Measurements from ENCODE around the gene AFG1L.

- TF ChIP-seq CTCF (IDR thresholded peaks at IDR 0.05; ENCODE audit: low read depth, low read length, missing input control) (no peak), YY1 (IDR thresholded peaks at IDR 0.05) (no peak), SP1 (IDR thresholded peaks at IDR 0.05) (no peak), ATF3 (IDR thresholded peaks at IDR 0.05) (no peak), RAD21 (IDR thresholded peaks at IDR 0.05) (no peak), GABPA (IDR thresholded peaks at IDR 0.05 in 1 of 2, conservative IDR thresholded peaks at IDR 0.05 in 1 of 2) (no peak), TAF1 (conservative IDR thresholded peaks at IDR 0.05) (no peak), ZBTB33 (IDR thresholded peaks at IDR 0.05) (no peak), HNF4A (conservative IDR thresholded peaks at IDR 0.05) (no peak), FOXA1 (IDR thresholded peaks at IDR 0.05) (no peak)
- TF ChIP-seq, protein P1, sequence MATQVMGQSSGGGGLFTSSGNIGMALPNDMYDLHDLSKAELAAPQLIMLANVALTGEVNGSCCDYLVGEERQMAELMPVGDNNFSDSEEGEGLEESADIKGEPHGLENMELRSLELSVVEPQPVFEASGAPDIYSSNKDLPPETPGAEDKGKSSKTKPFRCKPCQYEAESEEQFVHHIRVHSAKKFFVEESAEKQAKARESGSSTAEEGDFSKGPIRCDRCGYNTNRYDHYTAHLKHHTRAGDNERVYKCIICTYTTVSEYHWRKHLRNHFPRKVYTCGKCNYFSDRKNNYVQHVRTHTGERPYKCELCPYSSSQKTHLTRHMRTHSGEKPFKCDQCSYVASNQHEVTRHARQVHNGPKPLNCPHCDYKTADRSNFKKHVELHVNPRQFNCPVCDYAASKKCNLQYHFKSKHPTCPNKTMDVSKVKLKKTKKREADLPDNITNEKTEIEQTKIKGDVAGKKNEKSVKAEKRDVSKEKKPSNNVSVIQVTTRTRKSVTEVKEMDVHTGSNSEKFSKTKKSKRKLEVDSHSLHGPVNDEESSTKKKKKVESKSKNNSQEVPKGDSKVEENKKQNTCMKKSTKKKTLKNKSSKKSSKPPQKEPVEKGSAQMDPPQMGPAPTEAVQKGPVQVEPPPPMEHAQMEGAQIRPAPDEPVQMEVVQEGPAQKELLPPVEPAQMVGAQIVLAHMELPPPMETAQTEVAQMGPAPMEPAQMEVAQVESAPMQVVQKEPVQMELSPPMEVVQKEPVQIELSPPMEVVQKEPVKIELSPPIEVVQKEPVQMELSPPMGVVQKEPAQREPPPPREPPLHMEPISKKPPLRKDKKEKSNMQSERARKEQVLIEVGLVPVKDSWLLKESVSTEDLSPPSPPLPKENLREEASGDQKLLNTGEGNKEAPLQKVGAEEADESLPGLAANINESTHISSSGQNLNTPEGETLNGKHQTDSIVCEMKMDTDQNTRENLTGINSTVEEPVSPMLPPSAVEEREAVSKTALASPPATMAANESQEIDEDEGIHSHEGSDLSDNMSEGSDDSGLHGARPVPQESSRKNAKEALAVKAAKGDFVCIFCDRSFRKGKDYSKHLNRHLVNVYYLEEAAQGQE (IDR thresholded peaks at IDR 0.05), result no peak
- TF ChIP-seq, protein P2, sequence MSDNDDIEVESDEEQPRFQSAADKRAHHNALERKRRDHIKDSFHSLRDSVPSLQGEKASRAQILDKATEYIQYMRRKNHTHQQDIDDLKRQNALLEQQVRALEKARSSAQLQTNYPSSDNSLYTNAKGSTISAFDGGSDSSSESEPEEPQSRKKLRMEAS (IDR thresholded peaks at IDR 0.05), result no peak
Observed at GRCh38 chr6:108353853-108354252, 59.0 kb downstream of the AFG1L start.

Measured in liver (tissue), 3 donors.